ENCODE results near the gene MUCL3.
"Not testable (repeated sequence)": the region's sequence is repeated elsewhere in the genome, so short reads cannot be mapped to it uniquely, and the experiment has no call there.

Gene MUCL3

GRCh38 chr6:30913721-30914075, 27.1 kb upstream of the MUCL3 start:
- DNase-seq (ENCODE audit: low spot score) = no peak

- DNase-seq (ENCODE audit: low spot score) = peak; percentile 90
Observed at GRCh38 chr6:30914076-30914853, 26.5 kb upstream of the MUCL3 start, which contains the start of gene VARS2. TSS of gene VARS2 (plus strand) at chr6:30914238. CDS start at chr6:30914837, 599 bp downstream.

GRCh38 chr6:30914854-30915590, 25.8 kb upstream of the MUCL3 start:
- no peak for DNase-seq (ENCODE audit: low spot score)

- DNase-seq (ENCODE audit: low spot score) = peak; percentile 52
Observed at GRCh38 chr6:30915591-30915946, 25.2 kb upstream of the MUCL3 start.

- no peak for DNase-seq (ENCODE audit: low spot score)
Observed at GRCh38 chr6:30917041-30917440, 23.7 kb upstream of the MUCL3 start.

- DNase-seq (ENCODE audit: low spot score) = no peak
Observed at GRCh38 chr6:30917487-30917886, 23.3 kb upstream of the MUCL3 start.

GRCh38 chr6:30918670-30919069, 22.1 kb upstream of the MUCL3 start:
- no peak for DNase-seq (ENCODE audit: low spot score)

- no peak for DNase-seq (ENCODE audit: low spot score)
Observed at GRCh38 chr6:30922447-30922852, 18.3 kb upstream of the MUCL3 start.

- not testable (repeated sequence) for DNase-seq (ENCODE audit: low spot score)
Observed at GRCh38 chr6:30924040-30924627, 16.6 kb upstream of the MUCL3 start.

GRCh38 chr6:30926644-30927043, 14.1 kb upstream of the MUCL3 start:
- no peak for DNase-seq (ENCODE audit: low spot score)

GRCh38 chr6:30927080-30927479, 13.7 kb upstream of the MUCL3 start:
- DNase-seq (ENCODE audit: low spot score) = not testable (repeated sequence)

GRCh38 chr6:30928677-30929076, 12.1 kb upstream of the MUCL3 start:
- no peak for DNase-seq (ENCODE audit: low spot score)

GRCh38 chr6:30930506-30930905, 10.3 kb upstream of the MUCL3 start:
- no peak for DNase-seq (ENCODE audit: low spot score)

- DNase-seq (ENCODE audit: low spot score) = no peak
Observed at GRCh38 chr6:30931272-30931671, 9.5 kb upstream of the MUCL3 start.

- DNase-seq (ENCODE audit: low spot score) = no peak
Observed at GRCh38 chr6:30931969-30932645, 8.7 kb upstream of the MUCL3 start, which contains the start of gene SFTA2. TSS of gene SFTA2 (minus strand) at chr6:30932170. CDS start at chr6:30932096, 74 bp downstream.

GRCh38 chr6:30932665-30933365, 8.0 kb upstream of the MUCL3 start:
- DNase-seq (ENCODE audit: low spot score) = no peak

GRCh38 chr6:30935018-30935417, 5.8 kb upstream of the MUCL3 start:
- DNase-seq (ENCODE audit: low spot score) = no peak

- DNase-seq (ENCODE audit: low spot score) = no peak
Observed at GRCh38 chr6:30937265-30937664, 3.5 kb upstream of the MUCL3 start.

GRCh38 chr6:30938730-30939129, 2.0 kb upstream of the MUCL3 start:
- DNase-seq (ENCODE audit: low spot score) = no peak

- no peak for DNase-seq (ENCODE audit: low spot score)
Observed at GRCh38 chr6:30939473-30939872, 1.3 kb upstream of the MUCL3 start.

GRCh38 chr6:30942338-30943060, 1.7 kb downstream of the MUCL3 start:
- peak; percentile 65 for DNase-seq (ENCODE audit: low spot score)
